ENCODE results near the gene UVRAG.

GRCh38 chr11:76033699-76034098, 218.7 kb downstream of the UVRAG start:
- no peak for TF ChIP-seq CTCF (IDR thresholded peaks at IDR 0.05; ENCODE audit: insufficient read depth, low read length)
- TF ChIP-seq GABPA (IDR thresholded peaks at IDR 0.05; ENCODE audit: low read depth) = no peak

All from HL-60 (cell line).